HuH-7 (cell line): ENCODE data around the gene HSF2BP.
"Not testable (repeated sequence)": the region's sequence is repeated elsewhere in the genome, so short reads cannot be mapped to it uniquely, and the experiment has no call there.

Source experiments
- DNase-seq: peaks from one replicate; pipeline ENCODE4 v3.0.0; 2011; ENCODE audit warnings: low spot score

The HSF2BP gene

GRCh38 chr21:43687566-43688399, 28.5 kb upstream of the HSF2BP start:
- no peak for DNase-seq

DNA sequence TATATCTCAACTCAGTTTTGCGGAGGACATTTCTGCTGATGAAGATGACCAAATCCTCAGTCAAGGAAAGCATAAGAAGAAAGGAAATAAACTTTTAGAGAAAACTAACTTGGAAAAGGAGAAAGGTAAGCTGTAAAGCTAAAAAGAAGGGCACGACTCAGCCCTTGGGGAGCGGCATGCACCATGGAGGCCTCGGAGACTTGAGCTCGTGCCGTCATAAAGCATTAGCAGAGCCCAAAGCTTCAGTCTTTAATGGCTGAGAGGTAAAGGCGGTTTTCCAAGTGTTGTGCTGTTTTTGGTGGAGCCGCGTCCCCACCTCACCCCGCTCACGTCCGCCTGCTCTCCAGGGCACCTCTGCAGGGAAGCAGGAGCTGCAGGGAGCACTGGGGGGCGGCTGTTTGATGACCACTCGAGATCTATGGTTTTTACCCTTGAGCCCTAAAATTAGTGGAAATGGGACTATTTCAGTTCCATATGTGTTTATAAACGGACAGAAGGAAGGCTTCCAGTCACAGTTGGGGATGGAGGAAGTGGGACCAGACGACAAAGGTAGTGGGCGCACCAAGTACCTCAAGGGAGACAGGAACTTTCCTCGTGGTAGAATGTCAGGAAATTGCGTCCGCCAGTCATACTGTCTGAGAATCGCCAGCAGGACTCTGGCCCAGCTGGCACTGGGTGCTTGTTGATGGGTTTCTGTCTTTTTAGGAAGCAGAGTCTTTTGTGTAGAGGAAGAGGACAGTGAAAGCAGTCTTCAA, 27.7 kb upstream of the HSF2BP start:
- DNase-seq: no peak

DNA sequence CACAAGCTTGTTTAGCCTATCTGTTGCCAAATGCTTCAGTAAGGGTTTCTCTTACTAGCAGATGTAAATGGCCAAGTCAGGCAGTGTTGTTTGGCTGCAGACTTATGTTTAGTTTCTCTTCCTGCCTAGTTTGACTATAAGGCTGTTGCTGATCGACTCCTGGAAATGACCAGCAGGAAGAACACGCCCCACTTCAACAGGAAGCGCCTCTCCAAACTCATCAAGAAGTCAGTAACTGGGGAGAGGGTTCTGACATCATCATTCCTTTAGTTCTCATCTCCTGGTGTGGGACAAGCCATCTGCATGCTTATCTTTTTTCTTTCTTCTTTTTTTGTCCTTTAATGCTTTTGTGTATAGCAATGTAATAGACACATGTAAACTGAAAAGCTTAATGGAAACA, 25.1 kb upstream of the HSF2BP start:
- no peak for DNase-seq

DNA sequence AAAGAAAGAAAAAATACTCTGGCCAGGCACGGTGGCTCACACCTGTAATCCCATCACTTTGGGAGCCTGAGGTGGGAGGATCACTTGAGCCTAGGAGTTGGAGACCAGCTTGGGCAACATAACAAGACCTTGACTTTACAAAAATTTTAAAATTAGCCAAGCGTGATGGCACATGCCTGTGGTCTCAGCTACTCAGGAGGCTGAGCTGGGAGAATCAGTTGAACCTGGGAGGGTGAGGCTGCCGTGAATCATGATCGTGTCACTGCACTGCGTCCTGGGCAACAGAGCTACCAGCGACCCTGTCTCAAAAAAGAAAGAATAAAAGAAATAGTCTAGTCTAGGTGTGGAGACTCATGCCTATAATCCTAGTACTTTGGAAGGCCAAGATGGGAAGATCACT, 22.4 kb upstream of the HSF2BP start:
- DNase-seq: no peak

DNA sequence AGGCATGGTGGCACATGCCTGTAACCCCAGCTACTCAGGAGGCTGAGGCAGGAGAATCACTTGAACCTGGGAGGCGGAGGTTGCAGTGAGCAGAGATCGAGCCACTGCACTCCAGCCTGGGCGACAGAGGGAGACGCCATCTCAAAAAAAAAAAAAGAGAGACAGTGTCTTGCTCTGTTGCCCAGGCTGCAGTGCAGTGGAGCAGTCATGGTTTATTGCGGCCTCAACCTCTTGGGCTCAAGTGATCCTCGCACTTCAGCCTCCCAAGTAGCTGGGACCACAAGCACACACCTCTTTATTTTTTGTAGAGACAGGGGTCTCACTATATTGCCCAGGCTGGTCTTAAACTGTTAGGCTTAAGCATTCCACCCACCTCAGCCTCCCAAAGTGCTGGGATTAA, 21.1 kb upstream of the HSF2BP start:
- DNase-seq: not testable (repeated sequence)

DNA sequence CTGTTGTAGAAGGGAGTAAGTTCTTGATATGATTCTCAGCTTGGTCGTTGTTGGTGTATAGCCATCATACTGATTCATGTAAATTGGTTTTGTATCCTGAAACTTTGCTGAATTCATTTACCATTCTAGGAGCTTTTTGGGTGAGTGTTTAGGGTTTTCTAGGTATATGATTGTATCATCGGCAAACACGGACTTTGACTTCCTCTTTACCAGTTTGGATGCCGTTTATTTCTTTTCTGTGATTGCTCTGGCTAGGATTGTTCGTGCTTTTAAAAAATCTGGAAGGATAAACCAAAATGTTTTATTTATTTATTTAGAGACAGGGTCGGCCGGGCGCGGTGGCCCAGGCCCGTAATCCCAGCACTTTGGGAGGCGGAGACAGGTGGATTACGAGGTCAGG, 20.7 kb upstream of the HSF2BP start:
- no peak for DNase-seq

DNA sequence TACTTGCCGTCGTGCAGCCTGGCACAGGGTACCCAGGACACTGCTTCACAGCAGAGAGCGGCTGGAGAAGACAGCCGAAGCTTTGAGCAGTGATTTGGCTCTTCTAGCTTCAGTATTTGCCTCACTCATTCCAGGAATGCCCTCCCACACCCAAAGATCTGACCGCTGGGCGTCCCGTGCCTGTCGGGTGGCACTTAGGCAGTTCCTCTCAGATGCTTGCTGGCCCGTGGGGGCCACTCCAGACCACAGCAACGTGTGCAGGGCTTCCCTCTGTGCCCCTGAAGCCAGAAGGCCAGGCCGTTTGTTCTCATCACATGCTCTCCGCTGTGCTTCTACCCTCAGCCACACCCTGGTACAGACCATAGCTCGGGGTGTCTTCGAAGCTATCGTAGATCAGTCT, 17.1 kb upstream of the HSF2BP start:
- no peak for DNase-seq

DNA sequence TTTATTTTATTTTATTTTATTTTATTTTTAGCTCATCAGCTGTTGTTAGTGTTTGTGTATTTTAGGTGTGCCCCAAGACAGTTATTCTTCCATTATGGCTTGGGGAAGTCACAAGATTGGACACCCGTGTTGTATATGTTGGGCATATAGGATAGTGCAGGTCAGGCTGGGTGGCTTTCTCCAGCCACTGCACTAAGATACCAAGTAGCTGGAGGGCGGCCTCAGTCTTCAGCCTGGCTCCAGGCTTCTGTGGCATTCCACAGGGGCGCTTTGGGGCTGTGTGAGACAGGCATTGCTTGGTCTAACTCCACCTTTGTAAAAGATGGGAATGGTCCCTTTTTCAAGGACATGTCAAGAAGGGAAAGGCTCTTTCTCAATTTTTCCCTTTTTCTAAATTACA, 16.6 kb upstream of the HSF2BP start:
- no peak for DNase-seq

- no peak for DNase-seq
Observed at GRCh38 chr21:43669828-43670605, 10.7 kb upstream of the HSF2BP start.

DNA sequence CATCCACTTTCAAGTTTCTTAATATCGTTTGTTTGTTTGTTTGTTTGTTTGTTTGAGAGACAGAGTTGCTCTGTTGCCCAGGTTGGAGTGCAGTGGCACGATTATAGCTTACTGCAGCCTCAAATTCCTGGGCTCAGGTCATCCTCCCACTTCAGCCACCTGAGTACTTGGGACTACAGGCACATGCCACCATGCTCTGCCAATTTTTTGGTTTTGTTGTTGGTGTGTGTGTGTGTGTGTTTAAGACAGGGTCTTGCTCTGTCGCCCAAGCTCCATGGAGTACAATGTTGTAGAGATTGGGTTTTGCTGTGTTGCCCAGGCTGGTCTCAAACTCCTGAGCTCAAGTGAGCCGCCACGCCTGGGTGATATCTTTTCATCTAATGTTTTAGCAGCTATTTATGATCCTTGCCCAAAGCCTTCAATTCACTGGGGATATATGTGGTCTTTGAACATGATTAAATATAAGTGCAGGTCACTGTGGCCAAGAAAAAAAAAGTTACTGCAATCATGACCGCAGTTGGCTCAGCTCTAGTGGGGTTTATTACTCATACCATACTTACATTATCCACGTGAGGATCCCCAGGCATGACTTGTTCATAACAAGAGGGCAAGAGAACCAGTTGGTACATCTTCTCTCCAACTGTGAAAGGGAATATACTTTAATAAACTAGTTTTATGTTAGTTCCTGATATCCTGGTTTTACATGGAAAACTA, 8.1 kb upstream of the HSF2BP start:
- DNase-seq: no peak

DNA sequence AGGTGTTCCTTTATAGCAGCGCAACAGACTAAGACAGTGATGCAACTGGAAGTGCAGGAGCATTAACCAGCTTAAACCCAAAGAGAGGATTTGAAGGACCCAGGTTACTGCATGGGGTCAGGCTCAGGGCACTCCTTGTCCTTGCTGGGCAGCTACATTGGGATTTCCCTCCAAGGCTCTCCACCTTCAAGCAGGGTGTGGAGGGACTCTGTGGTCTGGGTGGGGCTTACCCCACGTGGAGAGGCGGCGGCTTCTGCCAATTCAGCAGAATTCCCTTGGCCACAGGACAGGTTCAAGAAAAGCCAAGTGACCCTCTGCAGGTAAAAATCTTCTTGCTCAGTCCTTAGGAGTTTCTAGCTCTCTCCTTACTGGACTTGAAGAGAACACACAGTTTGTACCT, 6.6 kb upstream of the HSF2BP start:
- no peak for DNase-seq

DNA sequence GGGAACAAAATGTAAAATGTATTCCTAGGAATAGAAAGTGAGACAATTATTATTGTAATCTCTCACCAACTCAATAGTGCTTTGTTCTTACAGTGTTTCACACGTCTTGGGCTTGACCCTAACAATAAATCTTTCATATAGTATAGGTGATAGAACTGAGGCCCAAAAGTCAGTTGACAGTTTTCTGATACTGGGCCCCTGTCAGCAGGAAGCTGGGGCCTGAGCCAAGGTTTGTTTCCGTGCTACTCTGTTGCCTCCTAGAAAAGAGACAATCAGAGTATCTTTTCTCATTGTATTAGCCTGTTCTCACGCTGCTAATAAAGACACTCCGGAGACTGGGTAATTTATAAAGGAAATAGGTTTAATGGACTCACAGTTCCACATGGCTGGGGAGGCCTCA, 5.1 kb upstream of the HSF2BP start:
- no peak for DNase-seq

DNA sequence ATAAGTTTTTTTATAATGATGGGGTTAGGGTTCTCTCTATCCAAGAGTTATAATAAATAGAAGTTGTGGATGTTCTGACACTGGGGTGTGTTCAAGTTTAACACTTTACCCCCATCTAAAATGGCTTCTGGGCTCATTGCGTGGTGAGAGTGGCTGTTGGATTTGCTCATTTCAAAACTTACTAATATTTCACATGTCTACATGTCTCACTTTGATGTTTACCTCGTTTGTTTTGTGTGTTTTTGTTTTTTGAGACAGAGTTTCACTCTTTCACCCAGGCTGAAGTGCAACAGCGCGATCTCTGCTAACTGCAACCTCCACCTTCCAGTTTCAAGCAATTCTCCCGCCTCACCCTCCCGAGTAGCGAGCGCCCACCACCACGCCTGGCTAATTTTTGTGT, 3.7 kb upstream of the HSF2BP start:
- no peak for DNase-seq

GRCh38 chr21:43662286-43662685, 3.0 kb upstream of the HSF2BP start:
- no peak for DNase-seq

DNA sequence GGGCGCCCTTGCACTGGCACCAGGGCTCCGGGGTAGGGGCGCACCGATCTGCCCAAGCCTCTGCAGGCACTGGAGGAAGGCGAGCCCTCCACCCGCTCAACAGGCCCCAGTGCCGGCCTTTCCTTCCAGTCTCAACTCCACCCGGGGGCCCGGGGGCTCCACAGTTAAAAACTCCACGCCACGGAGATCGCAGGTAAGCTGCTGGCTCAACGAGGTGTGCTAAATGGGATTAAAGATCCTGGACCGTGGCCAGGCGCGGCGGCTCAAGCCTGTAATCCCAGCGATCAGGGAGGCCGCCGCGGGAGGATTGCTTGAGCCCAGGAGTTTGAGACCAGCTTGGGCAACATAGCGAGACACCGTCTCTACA, 536 bp downstream of the HSF2BP start:
- DNase-seq: no peak

DNA sequence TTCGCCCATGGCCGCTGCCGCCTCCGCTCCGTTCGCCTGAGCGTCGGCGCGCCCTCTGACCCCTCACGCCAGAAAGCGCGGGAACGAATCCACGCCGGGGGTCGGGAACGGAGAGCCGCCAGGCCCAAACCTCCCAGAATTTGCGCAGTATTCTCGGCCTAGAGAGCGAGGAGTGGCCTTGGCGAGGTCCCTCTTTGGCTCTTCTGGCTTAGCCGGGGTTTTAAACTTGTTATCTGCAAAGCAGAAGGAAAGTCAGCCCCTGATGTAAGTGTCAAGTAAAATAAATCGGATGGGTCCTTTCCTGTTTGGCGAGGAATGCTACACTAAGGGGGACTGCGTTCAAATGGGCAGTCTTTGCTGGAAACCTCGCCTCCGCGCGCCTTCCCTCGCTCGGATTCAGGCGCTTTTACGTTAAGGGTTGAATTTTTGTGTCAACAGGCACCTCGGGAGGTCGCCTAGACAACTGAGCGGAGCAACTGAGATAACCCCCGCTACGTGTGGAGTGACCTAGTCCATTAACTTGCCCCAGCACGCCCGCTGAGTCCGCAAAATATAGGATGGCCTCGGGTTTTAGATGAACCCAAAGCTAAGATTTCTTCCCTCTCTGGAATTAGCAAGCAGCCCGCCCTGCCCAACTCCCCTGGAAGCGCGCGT, 1.1 kb downstream of the HSF2BP start:
- no peak for DNase-seq

DNA sequence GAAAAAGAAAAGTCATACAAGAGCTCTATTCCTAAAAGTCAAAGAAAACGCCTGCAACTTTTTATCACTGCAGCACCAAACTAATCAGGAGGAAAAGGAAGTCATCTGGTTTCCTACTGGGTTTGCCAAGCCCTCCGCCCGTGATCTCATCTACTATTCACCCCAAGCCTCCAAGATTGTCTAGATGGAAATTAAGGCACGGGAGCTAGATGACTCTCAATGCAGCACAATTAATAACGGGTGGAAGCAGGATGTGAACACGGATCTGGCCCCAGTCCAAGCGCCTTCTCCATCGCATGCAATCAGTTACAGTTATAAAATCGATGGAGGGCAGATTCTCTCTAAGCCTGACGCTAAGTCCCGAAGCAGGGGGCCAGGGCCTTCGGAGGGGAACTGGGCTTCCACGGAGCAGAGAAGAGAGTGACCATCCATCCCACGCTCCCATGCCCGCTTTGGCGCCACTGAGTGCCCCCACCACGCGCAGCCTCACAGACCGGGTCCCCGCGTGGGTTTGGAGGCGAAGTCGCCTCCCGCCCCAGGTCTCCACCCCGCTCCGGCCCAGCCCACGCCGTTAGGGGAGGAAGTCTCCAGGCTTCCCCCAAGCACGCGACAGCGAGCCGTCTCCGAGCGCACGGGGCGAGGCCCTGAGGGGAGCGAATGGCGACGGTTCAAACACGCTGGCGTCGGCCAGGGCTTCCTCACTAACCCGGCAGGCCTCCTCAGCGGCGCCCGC, 1.8 kb downstream of the HSF2BP start:
- DNase-seq: no peak

GRCh38 chr21:43654806-43655489, 4.3 kb downstream of the HSF2BP start:
- DNase-seq: no peak

DNA sequence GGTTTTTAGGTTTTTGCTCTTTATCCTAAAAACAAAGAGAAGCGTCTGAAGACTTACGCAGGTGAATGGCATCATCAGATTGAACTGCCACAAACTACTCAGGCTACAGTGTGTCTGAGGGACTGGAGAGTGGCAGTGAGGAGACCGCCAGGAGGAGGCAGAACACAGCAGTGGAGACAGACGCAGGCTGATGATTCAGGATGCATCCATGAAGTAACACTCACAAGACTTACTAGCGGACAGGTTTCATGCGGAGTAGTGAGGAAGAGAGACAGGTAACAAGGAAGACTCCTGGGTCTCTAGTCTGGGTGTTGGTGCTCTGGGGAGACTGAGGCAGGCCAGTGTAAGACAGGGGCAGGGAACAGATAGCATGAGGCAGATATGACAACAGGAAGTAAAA, 5.7 kb downstream of the HSF2BP start:
- DNase-seq: no peak

DNA sequence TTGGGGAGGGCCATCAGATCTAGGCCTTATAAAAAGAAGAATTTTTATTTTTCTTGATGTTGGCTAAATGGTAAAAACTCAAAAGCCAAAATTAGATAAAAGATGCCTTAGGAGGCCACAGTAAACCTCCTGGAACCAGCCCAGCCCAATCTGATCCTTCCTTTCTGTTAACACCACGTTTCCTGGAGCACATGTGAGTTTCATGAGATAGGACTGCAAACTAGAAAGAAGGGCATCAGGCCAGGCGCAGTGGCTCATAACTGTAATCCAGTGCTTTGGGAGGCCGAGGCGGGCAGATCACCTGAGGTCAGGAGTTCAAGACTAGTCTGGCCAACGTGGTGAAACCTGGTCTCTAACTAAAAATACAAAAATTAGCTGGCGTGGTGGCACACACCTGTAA, 6.7 kb downstream of the HSF2BP start:
- no peak for DNase-seq
